ENCODE data around the gene ETV2. TPM values are rescaled to one million over a fixed set of nuclear protein-coding genes. Genes with fewer than 3 reads are reported as not detected.

The ETV2 gene
- total and polyA plus RNA-seq, 2 of the 4 experiments (the other 2 are of a cell fraction) = 1.2 TPM; not detected in 1

GRCh38 chr19:35633727-35634440, 7.7 kb upstream of the ETV2 start:
- 93% methylated on average over 11 of the region's 29 CpGs; no CpG with 5 or more reads in 1 of the 2 experiments for WGBS, 2 experiments (ENCODE audit: extremely low coverage in 2 of 2, insufficient read length in 1 of 2)
- no peak for TF ChIP-seq BHLHE40 (IDR thresholded peaks at IDR 0.05; ENCODE audit: low read depth, low read length)
- TF ChIP-seq RFX5 (IDR thresholded peaks at IDR 0.05; ENCODE audit: low read depth, low read length) = no peak
- no peak for TF ChIP-seq RCOR1 (IDR thresholded peaks at IDR 0.05; ENCODE audit: insufficient replicate concordance, low read length)
- no peak for TF ChIP-seq FOS (IDR thresholded peaks at IDR 0.05; ENCODE audit: low read depth, low read length)
- TF ChIP-seq RAD21 (IDR thresholded peaks at IDR 0.05; ENCODE audit: low read length) = no peak
- no peak for TF ChIP-seq SMC3 (IDR thresholded peaks at IDR 0.05; ENCODE audit: low read depth, low read length)
- CTCF ChIA-PET = no interaction called here

More at GRCh38 chr19:35633727-35634440, 7.7 kb upstream of the ETV2 start:
- no peak overlapping the region for H2BK5ac ChIP-seq (ENCODE audit: low read depth, low read length, poor library complexity, severe bottlenecking)
- H3K27me3 ChIP-seq (ENCODE audit: control insufficient read depth, insufficient read depth, low read length) = no peaks in the 10 kb centered on the region
- dilution Hi-C loops (cut with HindIII; ENCODE audit: low sequenced_read_pairs, unreplicated experiment) (no loop called here), intact Hi-C loops (cut with micrococcal nuclease) (no loop called here), in situ Hi-C loops (cut with MboI; ENCODE audit: low sequenced_read_pairs) (no loop called here)
- H4K8ac ChIP-seq (ENCODE audit: low read depth in 2 of 2, low read length in 2 of 2) = no peak overlapping the region
- H3K79me1 ChIP-seq (ENCODE audit: low read depth in 1 of 2, low read length in 2 of 2) = peaks cover 12 to 20% of the 10 kb centered on the region in 2 experiments
- peaks cover 66% of the 10 kb centered on the region for H3K36me3 ChIP-seq (ENCODE audit: control insufficient read depth, insufficient read depth, low read length)
- no peak overlapping the region for H3K56ac ChIP-seq (ENCODE audit: extremely low read depth, insufficient read depth, low read length)
- H3K14ac ChIP-seq (replicated peaks; ENCODE audit: low read depth, low read length) = no peak overlapping the region
- no peak for DNase-seq
- H2AFZ ChIP-seq (replicated peaks; ENCODE audit: low read length, poor library complexity) = no peak overlapping the region
- H2BK20ac ChIP-seq (ENCODE audit: low read depth, low read length) = no peak overlapping the region
- H2BK15ac ChIP-seq (ENCODE audit: low read depth, low read length) = no peak overlapping the region
- H4K5ac ChIP-seq (ENCODE audit: low read depth, low read length) = no peak overlapping the region
- H2BK120ac ChIP-seq (ENCODE audit: low read depth, low read length) = no peak overlapping the region
- H3K18ac ChIP-seq (ENCODE audit: low read depth, low read length) = no peak overlapping the region
- no peak overlapping the region for H3K27ac ChIP-seq (ENCODE audit: insufficient read depth, low read length)
- no peak overlapping the region for H3K4me2 ChIP-seq (ENCODE audit: low read depth, low read length)
- no peak overlapping the region for H4K91ac ChIP-seq (ENCODE audit: insufficient read depth, low read depth, low read length)
- no peak overlapping the region for H2AK5ac ChIP-seq (ENCODE audit: low read depth, low read length)
- H4K20me1 ChIP-seq (ENCODE audit: insufficient read depth, low read length) = no peaks in the 10 kb centered on the region
- H3K23ac ChIP-seq (ENCODE audit: low read depth, low read length) = no peak overlapping the region
- H3K9ac ChIP-seq (ENCODE audit: low read depth, low read length) = no peak overlapping the region
- no peak overlapping the region for H2AK9ac ChIP-seq (replicated peaks; ENCODE audit: low read depth, low read length, poor library complexity)
- 0 out of 2 replicates have a peak, but pooled peaks cover 2% of the 10 kb centered on the region for H3K9me1 ChIP-seq (ENCODE audit: insufficient read depth, low read length)
- H3K4me3 ChIP-seq (ENCODE audit: insufficient read depth, low read depth, low read length) = no peak overlapping the region
- no peak overlapping the region for H3K4ac ChIP-seq (ENCODE audit: low read depth, low read length)
- no TSS peak for BruUV-seq (replicated peaks)
- no peaks in the 10 kb centered on the region for H3K9me3 ChIP-seq (ENCODE audit: control insufficient read depth, insufficient read depth, low read length)
- H3K4me1 ChIP-seq (ENCODE audit: control insufficient read depth, insufficient read depth, low read length) = peaks cover 2% of the 10 kb centered on the region; the same call in 1 of the 2 replicates
- ATAC-seq (ENCODE audit: low read depth) = no peak
- POLR2A ChIA-PET (ENCODE audit: unreplicated experiment) = no interaction called here
